H1 (cell line): ENCODE measurements around the gene CPA2. TPM values are rescaled to one million over a fixed set of nuclear protein-coding genes. Genes with fewer than 3 reads are reported as not detected.

Experiments
- CTCF ChIA-PET: fragments of 300-600 bp; sonication (Branson Sonifier 250); formaldehyde crosslinking; loops from one replicate; lab custom pipeline; 2021; ENCODE audit not compliant: partially characterized antibody; lab: Charles Lee
- POLR2A ChIA-PET: fragments of 300-600 bp; sonication (Branson Sonifier 250); formaldehyde crosslinking; loops from one replicate; lab custom pipeline; 2021; ENCODE audit warnings: inconsistent platforms; ENCODE audit not compliant: partially characterized antibody; lab: Charles Lee
- DNase-seq, 2 experiments: peaks; one replicate each; pipeline versions ENCODE4 v3.0.0 to v3.0.0-alpha.2; 2010 to 2022; ENCODE audit warnings: low spot score in 2 of 2, low read depth in 1 of 2, mixed read lengths in 1 of 2
- FAIRE-seq: peaks from 2 replicates; lab custom pipeline; 2011; peaks lifted over from hg19 to GRCh38; lab: Jason Lieb, UNC
- H2AFZ ChIP-seq: 2 replicates; pipeline ENCODE4 v1.8.1; 2012; ENCODE audit warnings: low read length, inconsistent platforms
- H2AK5ac ChIP-seq: 2 replicates; pipeline ENCODE4 v1.6.1; 2013; ENCODE audit warnings: low read depth, low read length
- H2BK120ac ChIP-seq: replicated peaks from 2 replicates; pipeline ENCODE3; 2013; ENCODE audit warnings: low read depth, low read length, inconsistent platforms
- H2BK12ac ChIP-seq: 2 replicates; pipeline ENCODE4 v1.6.1; 2013; ENCODE audit warnings: low read depth, low read length
- H2BK15ac ChIP-seq: 2 replicates; pipeline ENCODE4 v1.6.1; 2013; ENCODE audit warnings: low read length
- H2BK20ac ChIP-seq: 2 replicates; pipeline ENCODE4 v1.6.1; 2013; ENCODE audit warnings: low read length
- H2BK5ac ChIP-seq: 2 replicates; pipeline ENCODE4 v1.6.1; 2013; ENCODE audit warnings: low read depth, low read length
- H3K14ac ChIP-seq: 2 replicates; pipeline ENCODE4 v1.6.1; 2013; ENCODE audit warnings: inconsistent platforms; ENCODE audit not compliant: insufficient read length
- H3K18ac ChIP-seq: 2 replicates; pipeline ENCODE4 v1.6.1; 2013; ENCODE audit warnings: low read length; ENCODE audit errors: extremely low read depth
- H3K23ac ChIP-seq: 2 replicates; pipeline ENCODE4 v1.6.1; 2013; ENCODE audit warnings: inconsistent platforms; ENCODE audit not compliant: insufficient read length
- H3K23me2 ChIP-seq: 2 replicates; pipeline ENCODE4 v1.6.1; 2013; ENCODE audit warnings: low read depth, low read length
- H3K27ac ChIP-seq: 2 replicates; pipeline ENCODE4 v1.6.1; 2011; ENCODE audit warnings: low read depth, low read length, inconsistent platforms
- H3K27me3 ChIP-seq, 4 experiments: replicated peaks in 1 of 4; 1 replicate in 1 of 4; 2 replicates in 3 of 4; pipeline versions ENCODE4 v1.6.1 to v1.8.1; 2011 to 2013; ENCODE audit warnings: low read length in 3 of 4, mild to moderate bottlenecking in 3 of 4, inconsistent platforms in 2 of 4, mixed read lengths in 2 of 4, moderate library complexity in 1 of 4; ENCODE audit not compliant: control insufficient read depth in 3 of 4, insufficient read depth in 3 of 4; ENCODE audit errors: extremely low read depth in 1 of 4
- H3K36me3 ChIP-seq, 4 experiments: 2 replicates each; pipeline versions ENCODE4 v1.6.1 to v1.8.1; 2011 to 2013; ENCODE audit warnings: mild to moderate bottlenecking in 4 of 4, low read length in 3 of 4, moderate library complexity in 2 of 4, control low read depth in 1 of 4, inconsistent platforms in 1 of 4; ENCODE audit not compliant: insufficient read depth in 4 of 4, control insufficient read depth in 2 of 4
- H3K4ac ChIP-seq: replicated peaks from 2 replicates; pipeline ENCODE3; 2013; ENCODE audit warnings: low read length, low read depth, mixed read lengths, inconsistent platforms; ENCODE audit not compliant: insufficient read length
- H3K4me1 ChIP-seq, 4 experiments: replicated peaks in 1 of 4; 1 replicate in 1 of 4; 2 replicates in 3 of 4; pipeline versions ENCODE4 v1.6.1 to v1.8.1; 2011 to 2013; ENCODE audit warnings: low read length in 3 of 4, inconsistent platforms in 2 of 4, mixed read lengths in 1 of 4; ENCODE audit not compliant: insufficient read depth in 4 of 4, control insufficient read depth in 3 of 4
- H3K4me2 ChIP-seq, 2 experiments: 2 replicates each; pipeline versions ENCODE4 v1.6.1 to v1.8.1; 2011 to 2013; ENCODE audit warnings: low read depth in 2 of 2, low read length in 2 of 2, control low read depth in 1 of 2, inconsistent platforms in 1 of 2, mild to moderate bottlenecking in 1 of 2; ENCODE audit not compliant: insufficient read depth in 1 of 2
- H3K4me3 ChIP-seq, 4 experiments: fragments of 200-600, 300-600 bp in 1 of 4; sonication (generic), shearing (Covaris generic), sonication (Bioruptor Twin) in 1 of 4; 2 replicates each; pipeline versions ENCODE4 v1.5.1 to v1.8.1; 2011 to 2016; ENCODE audit warnings: low read length in 4 of 4, low read depth in 3 of 4, control low read depth in 2 of 4, inconsistent platforms in 2 of 4, mild to moderate bottlenecking in 2 of 4, mixed read lengths in 1 of 4, moderate library complexity in 1 of 4; ENCODE audit not compliant: insufficient read depth in 2 of 4; ENCODE audit errors: extremely low read depth in 1 of 4
- H3K56ac ChIP-seq: replicated peaks from 2 replicates; pipeline ENCODE3; 2013; ENCODE audit warnings: low read depth, mild to moderate bottlenecking, mixed read lengths, low read length, inconsistent platforms; ENCODE audit not compliant: insufficient read length
- H3K79me1 ChIP-seq: 2 replicates; pipeline ENCODE4 v1.6.1; 2013; ENCODE audit warnings: low read depth, low read length, control low read depth
- H3K79me2 ChIP-seq, 2 experiments: 2 replicates each; pipeline versions ENCODE4 v1.6.1 to v1.8.1; 2012 to 2013; ENCODE audit warnings: low read length in 2 of 2, mild to moderate bottlenecking in 2 of 2, inconsistent platforms in 1 of 2; ENCODE audit not compliant: insufficient read depth in 2 of 2, control insufficient read depth in 1 of 2
- H3K9ac ChIP-seq, 4 experiments: replicated peaks in 1 of 4; 1 replicate in 1 of 4; 2 replicates in 3 of 4; pipeline versions ENCODE4 v1.6.1 to v1.8.1; 2011 to 2013; ENCODE audit warnings: low read depth in 3 of 4, low read length in 3 of 4, control low read depth in 2 of 4, mild to moderate bottlenecking in 2 of 4, moderate library complexity in 2 of 4, inconsistent platforms in 1 of 4; ENCODE audit errors: extremely low read depth in 1 of 4
- H3K9me3 ChIP-seq, 2 experiments: 2 replicates each; pipeline versions ENCODE4 v1.6.1 to v1.8.1; 2012 to 2013; ENCODE audit warnings: mild to moderate bottlenecking in 2 of 2, moderate library complexity in 2 of 2, control low read depth in 1 of 2, inconsistent platforms in 1 of 2, low read depth in 1 of 2, low read length in 1 of 2, mixed read lengths in 1 of 2; ENCODE audit not compliant: insufficient read depth in 2 of 2
- H4K20me1 ChIP-seq, 2 experiments: replicated peaks in 1 of 2; 2 replicates each; pipeline versions ENCODE3 to v1.8.1; 2011 to 2013; ENCODE audit warnings: inconsistent platforms in 2 of 2, low read length in 2 of 2, mild to moderate bottlenecking in 1 of 2; ENCODE audit not compliant: insufficient read depth in 2 of 2, control insufficient read depth in 1 of 2
- H4K5ac ChIP-seq: 2 replicates; pipeline ENCODE4 v1.6.1; 2013; ENCODE audit warnings: low read length, low read depth, mixed read lengths, inconsistent platforms; ENCODE audit not compliant: insufficient read length
- H4K8ac ChIP-seq: 2 replicates; pipeline ENCODE4 v1.8.0; 2013; ENCODE audit warnings: mild to moderate bottlenecking, moderate library complexity, low read length, inconsistent platforms; ENCODE audit not compliant: insufficient read depth; ENCODE audit errors: extremely low read depth
- H4K91ac ChIP-seq: replicated peaks from 2 replicates; pipeline ENCODE3; 2013; ENCODE audit warnings: low read length, mixed read lengths, inconsistent platforms; ENCODE audit not compliant: insufficient read length
- ASH2L ChIP-seq: fragments of 200-600, 300-600 bp; sonication (generic); IDR thresholded peaks from one replicate; pipeline ENCODE4 v1.7.1; 2017; ENCODE audit warnings: low read length
- EP300 ChIP-seq, 2 experiments: IDR thresholded peaks; 1 replicate in 1 of 2; 2 replicates in 1 of 2; pipeline ENCODE4 v1.6.1; 2011 to 2012; ENCODE audit warnings: low read depth in 2 of 2, low read length in 2 of 2, mild to moderate bottlenecking in 2 of 2, borderline replicate concordance in 1 of 2, inconsistent platforms in 1 of 2, moderate library complexity in 1 of 2
- JUND ChIP-seq: IDR thresholded peaks from 2 replicates; pipeline ENCODE4 v1.6.1; 2011; ENCODE audit warnings: mild to moderate bottlenecking, improper control_type of control experiment, low read length
- KDM1A ChIP-seq: fragments of 200-600, 300-600 bp; sonication (generic); IDR thresholded peaks from 2 replicates; pipeline ENCODE4 v1.7.1; 2016; ENCODE audit warnings: mild to moderate bottlenecking, low read length, borderline replicate concordance
- MAFK ChIP-seq: IDR thresholded peaks from 2 replicates; pipeline ENCODE4 v1.6.1; 2012; ENCODE audit warnings: low read depth, mild to moderate bottlenecking, improper control_type of control experiment, low read length
- NANOG ChIP-seq: IDR thresholded peaks from 2 replicates; pipeline ENCODE4 v1.6.1; 2011; ENCODE audit warnings: low read length, low read depth, mild to moderate bottlenecking, inconsistent platforms; ENCODE audit not compliant: insufficient read depth, poor library complexity, severe bottlenecking
- POLR2A ChIP-seq, 2 experiments: IDR thresholded peaks; 1 replicate in 1 of 2; 2 replicates in 1 of 2; pipeline ENCODE4 v1.6.1; 2011; ENCODE audit warnings: low read depth in 2 of 2, low read length in 2 of 2, mild to moderate bottlenecking in 2 of 2; ENCODE audit errors: control extremely low read depth in 1 of 2
- RXRA ChIP-seq: IDR thresholded peaks from 2 replicates; pipeline ENCODE4 v1.6.1; 2011; ENCODE audit warnings: low read depth, mild to moderate bottlenecking, low read length, moderate library complexity; ENCODE audit not compliant: insufficient read depth
- SRF ChIP-seq: IDR thresholded peaks from 2 replicates; pipeline ENCODE4 v1.6.1; 2011; ENCODE audit warnings: mild to moderate bottlenecking, low read depth, low read length, moderate library complexity
- TCF12 ChIP-seq: IDR thresholded peaks from 2 replicates; pipeline ENCODE4 v1.6.1; 2011; ENCODE audit warnings: low read depth, mild to moderate bottlenecking, low read length
- YY1 ChIP-seq: IDR thresholded peaks from 2 replicates; pipeline ENCODE4 v1.6.1; 2011; ENCODE audit warnings: low read depth, mild to moderate bottlenecking, low read length
- WGBS, 2 experiments: shearing (Covaris generic) in 1 of 2; methylation state at CpG; one replicate each; pipeline versions ENCODE4 v1.1.6 to v1.1.7; 2013 to 2015; ENCODE audit warnings: low lambda C conversion rate in 2 of 2, mixed read lengths in 2 of 2, inconsistent platforms in 1 of 2, low coverage in 1 of 2, missing lambda C conversion rate in 1 of 2; ENCODE audit not compliant: insufficient replicate concordance in 2 of 2, insufficient coverage in 1 of 2, insufficient read length in 1 of 2; ENCODE audit errors: extremely low coverage in 1 of 2, missing lambda C conversion rate in 1 of 2; 5-methylcytosine and 5-hydroxymethylcytosine counted together
- polyA plus RNA-seq, 7 experiments: library from polyadenylated mRNA; depleted of rRNA in 3 of 7; stranded (reverse) in 5 of 7; unstranded in 2 of 7; fragments of >200 nt in 5 of 7; fragments of 200-250 nt in 2 of 7; gene quantifications; 1 replicate in 5 of 7; 2 replicates in 1 of 7; 4 replicates in 1 of 7; pipeline versions ENCODE4 v1.2.1 to v1.2.3, GENCODE V29; 2011 to 2013; ENCODE audit warnings: missing spikeins in 2 of 7, mixed read lengths in 2 of 7
- total RNA-seq: library from RNA; stranded (reverse); fragmentation: NEBNext Ultra II Directional; extraction: Animal tissue kit (Norgen Biotek cat#: 25700); gene quantifications from 2 replicates; pipeline ENCODE4 v1.2.1, GENCODE V29; 2021
- TF ChIP-seq, protein P1 (sequence below), 3 experiments: IDR thresholded peaks; 1 replicate in 2 of 3; 2 replicates in 1 of 3; pipeline versions ENCODE4 v1.5.1 to v1.6.1; 2011; ENCODE audit warnings: low read length in 3 of 3, mild to moderate bottlenecking in 3 of 3, inconsistent platforms in 2 of 3, low read depth in 1 of 3, moderate library complexity in 1 of 3; ENCODE audit not compliant: insufficient read depth in 1 of 3; ENCODE audit errors: control extremely low read depth in 1 of 3

CPA2 gene
- total and polyA plus RNA-seq, 2 of the 8 experiments (the other 6 are each of a cell fraction or from before 2014, with no cell fraction given) = 0.21 TPM; not detected in 1

DNA sequence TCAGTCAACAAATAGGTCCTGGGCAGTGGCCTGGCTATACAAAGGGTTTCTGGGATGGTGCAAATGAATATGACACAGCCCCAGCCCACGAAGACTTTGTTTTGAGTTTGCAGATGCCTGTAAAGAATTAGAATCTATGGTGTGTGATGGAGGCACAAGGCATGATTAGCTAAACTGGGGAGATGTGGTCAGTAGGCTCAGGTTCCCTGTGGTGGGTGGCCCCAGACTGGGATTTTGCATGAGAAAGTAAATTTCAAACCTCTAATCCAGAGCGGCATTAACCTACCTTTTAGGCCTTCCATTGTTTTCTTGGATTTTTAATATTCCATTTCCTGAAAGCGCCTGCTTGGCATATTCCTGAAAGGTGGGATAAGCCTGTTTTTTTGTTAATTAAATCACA, 71.6 kb downstream of the CPA2 start:
- Histone ChIP-seq H3K23me2 (no peaks in the 10 kb centered on the region), H2BK20ac (peak overlapping the region; percentile 96; the same call in 1 of the 2 replicates), H2BK12ac (peak overlapping the region; percentile 52; the same call in 1 of the 2 replicates), H4K20me1 (no peaks in the 10 kb centered on the region), H3K4me1 (peaks cover 0 to 13% (median 7%) of the 10 kb centered on the region in 4 experiments; a peak in 5 of 7 replicates), H3K36me3 (no peaks in the 10 kb centered on the region), H2BK120ac (peak overlapping the region; percentile 82), H3K14ac (no peak overlapping the region), H3K79me1 (no peaks in the 10 kb centered on the region), H3K4me3 (no peak overlapping the region), H3K27me3 (no peaks in the 10 kb centered on the region), H3K79me2 (no peaks in the 10 kb centered on the region), H2BK5ac (peak overlapping the region; percentile 82), H4K8ac (no peak overlapping the region), H3K56ac (no peak overlapping the region), H3K18ac (peak overlapping the region; percentile 64), H4K5ac (no peak overlapping the region), H3K9me3 (no peaks in the 10 kb centered on the region), H2BK15ac (no peak overlapping the region), H3K9ac (no peak overlapping the region), H3K23ac (no peak overlapping the region), H3K27ac (no peak overlapping the region), H2AFZ (peak overlapping the region; percentile 91), H4K91ac (peak overlapping the region; percentile 92), H3K4ac (no peak overlapping the region), H3K4me2 (peak overlapping the region; percentile 4 to 15; a peak in 1 of 4 replicates), H2AK5ac (0 out of 2 replicates have a peak overlapping the region, but pooled peaks have one; percentile 33)
- TF ChIP-seq ASH2L (no peak), EP300 (IDR thresholded peaks at IDR 0.05; ENCODE audit: borderline replicate concordance in 1 of 2, low read depth in 2 of 2, low read length in 2 of 2) (no peak), POLR2A (IDR thresholded peaks at IDR 0.05; ENCODE audit: control extremely low read depth in 1 of 2, low read depth in 2 of 2, low read length in 2 of 2) (no peak), RXRA (no peak), YY1 (no peak), KDM1A (no peak), TCF12 (no peak), MAFK (no peak), SRF (no peak), NANOG (no peak), JUND (no peak)
- TF ChIP-seq, protein P1, sequence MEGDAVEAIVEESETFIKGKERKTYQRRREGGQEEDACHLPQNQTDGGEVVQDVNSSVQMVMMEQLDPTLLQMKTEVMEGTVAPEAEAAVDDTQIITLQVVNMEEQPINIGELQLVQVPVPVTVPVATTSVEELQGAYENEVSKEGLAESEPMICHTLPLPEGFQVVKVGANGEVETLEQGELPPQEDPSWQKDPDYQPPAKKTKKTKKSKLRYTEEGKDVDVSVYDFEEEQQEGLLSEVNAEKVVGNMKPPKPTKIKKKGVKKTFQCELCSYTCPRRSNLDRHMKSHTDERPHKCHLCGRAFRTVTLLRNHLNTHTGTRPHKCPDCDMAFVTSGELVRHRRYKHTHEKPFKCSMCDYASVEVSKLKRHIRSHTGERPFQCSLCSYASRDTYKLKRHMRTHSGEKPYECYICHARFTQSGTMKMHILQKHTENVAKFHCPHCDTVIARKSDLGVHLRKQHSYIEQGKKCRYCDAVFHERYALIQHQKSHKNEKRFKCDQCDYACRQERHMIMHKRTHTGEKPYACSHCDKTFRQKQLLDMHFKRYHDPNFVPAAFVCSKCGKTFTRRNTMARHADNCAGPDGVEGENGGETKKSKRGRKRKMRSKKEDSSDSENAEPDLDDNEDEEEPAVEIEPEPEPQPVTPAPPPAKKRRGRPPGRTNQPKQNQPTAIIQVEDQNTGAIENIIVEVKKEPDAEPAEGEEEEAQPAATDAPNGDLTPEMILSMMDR (IDR thresholded peaks at IDR 0.05; ENCODE audit: control extremely low read depth in 1 of 3, insufficient read depth in 1 of 3, low read depth in 1 of 3, low read length in 3 of 3) = no peak
- DNase-seq (no peak), FAIRE-seq (no peak)
- ChIA-PET POLR2A (no interaction called here), CTCF (interaction anchor here (0.6 to 1.5 kb wide), 5 partner anchors 8 to 60 kb away, joined by 3 to 4 read pairs (median 3); no protein-coding TSS in a partner anchor)
- 56% methylated on average over 3 of the region's 3 CpGs; no CpG with 5 or more reads in 1 of the 2 experiments for WGBS, 2 experiments
